Activated naive CD4-positive, alpha-beta T cell treated with anti-CD3 and anti-CD28 coated beads, Interleukin-2, amount 50 U/mL, for 16 hours (primary cell): Measurements from ENCODE around the gene CWC15.
"Not testable (repeated sequence)": the region's sequence is repeated elsewhere in the genome, so short reads cannot be mapped to it uniquely, and the experiment has no call there.

Source experiments
- DNase-seq: peaks from one replicate; pipeline ENCODE4 v3.0.0-alpha.2; 2020

The CWC15 gene

GRCh38 chr11:94973099-94973968, at the start of gene CWC15, which contains the start of gene KDM4D:
CWC15 (minus strand) TSS chr11:94973556; CDS start chr11:94972185, 1,371 bp downstream.
KDM4D (plus strand) TSS chr11:94973709; CDS start chr11:94997373, 23,664 bp downstream.
- DNase-seq = peak; percentile 96

- DNase-seq = not testable (repeated sequence)
Observed at GRCh38 chr11:95021468-95021867, 48.1 kb upstream of the CWC15 start.

GRCh38 chr11:95016139-95016538, 42.8 kb upstream of the CWC15 start:
- DNase-seq = no peak

- DNase-seq = no peak
Observed at GRCh38 chr11:95014184-95014821, 40.9 kb upstream of the CWC15 start.

GRCh38 chr11:95011376-95011775, 38.0 kb upstream of the CWC15 start:
- DNase-seq = no peak

- no peak for DNase-seq
Observed at GRCh38 chr11:95005642-95006041, 32.3 kb upstream of the CWC15 start.

GRCh38 chr11:95003716-95004115, 30.4 kb upstream of the CWC15 start:
- no peak for DNase-seq

GRCh38 chr11:94998285-94998684, 24.9 kb upstream of the CWC15 start:
- DNase-seq = no peak

- no peak for DNase-seq
Observed at GRCh38 chr11:94997437-94997836, 24.1 kb upstream of the CWC15 start.

- DNase-seq = no peak
Observed at GRCh38 chr11:94993400-94993943, 20.1 kb upstream of the CWC15 start.

- no peak for DNase-seq
Observed at GRCh38 chr11:94988748-94989147, 15.4 kb upstream of the CWC15 start.

GRCh38 chr11:94987378-94987777, 14.0 kb upstream of the CWC15 start:
- no peak for DNase-seq

- no peak for DNase-seq
Observed at GRCh38 chr11:94975599-94975998, 2.2 kb upstream of the CWC15 start.

GRCh38 chr11:94974178-94974577, 822 bp upstream of the CWC15 start:
- no peak for DNase-seq

GRCh38 chr11:94972700-94973098, 657 bp downstream of the CWC15 start:
- DNase-seq = no peak

- no peak for DNase-seq
Observed at GRCh38 chr11:94968334-94968958, 4.9 kb downstream of the CWC15 start.

GRCh38 chr11:94964934-94965333, 8.4 kb downstream of the CWC15 start:
- no peak for DNase-seq

GRCh38 chr11:94961255-94961654, 12.1 kb downstream of the CWC15 start:
- DNase-seq = no peak

- no peak for DNase-seq
Observed at GRCh38 chr11:94960488-94960887, 12.9 kb downstream of the CWC15 start.

GRCh38 chr11:94959179-94959578, 14.2 kb downstream of the CWC15 start:
- no peak for DNase-seq

GRCh38 chr11:94958121-94958696, 15.1 kb downstream of the CWC15 start:
- DNase-seq = no peak

GRCh38 chr11:94956963-94957362, 16.4 kb downstream of the CWC15 start:
- no peak for DNase-seq

GRCh38 chr11:94954753-94955152, 18.6 kb downstream of the CWC15 start:
- no peak for DNase-seq
